ENCODE results near the gene MMP14. TPM values are rescaled to one million over a fixed set of nuclear protein-coding genes. Genes with fewer than 3 reads are reported as not detected.
A peak's percentile ranks its signal among the peaks of the same experiment; 100 is the strongest.

MMP14 gene
- total RNA-seq, 4 donors from 2014 or later: 135 to 190 (median 151) TPM

DNA sequence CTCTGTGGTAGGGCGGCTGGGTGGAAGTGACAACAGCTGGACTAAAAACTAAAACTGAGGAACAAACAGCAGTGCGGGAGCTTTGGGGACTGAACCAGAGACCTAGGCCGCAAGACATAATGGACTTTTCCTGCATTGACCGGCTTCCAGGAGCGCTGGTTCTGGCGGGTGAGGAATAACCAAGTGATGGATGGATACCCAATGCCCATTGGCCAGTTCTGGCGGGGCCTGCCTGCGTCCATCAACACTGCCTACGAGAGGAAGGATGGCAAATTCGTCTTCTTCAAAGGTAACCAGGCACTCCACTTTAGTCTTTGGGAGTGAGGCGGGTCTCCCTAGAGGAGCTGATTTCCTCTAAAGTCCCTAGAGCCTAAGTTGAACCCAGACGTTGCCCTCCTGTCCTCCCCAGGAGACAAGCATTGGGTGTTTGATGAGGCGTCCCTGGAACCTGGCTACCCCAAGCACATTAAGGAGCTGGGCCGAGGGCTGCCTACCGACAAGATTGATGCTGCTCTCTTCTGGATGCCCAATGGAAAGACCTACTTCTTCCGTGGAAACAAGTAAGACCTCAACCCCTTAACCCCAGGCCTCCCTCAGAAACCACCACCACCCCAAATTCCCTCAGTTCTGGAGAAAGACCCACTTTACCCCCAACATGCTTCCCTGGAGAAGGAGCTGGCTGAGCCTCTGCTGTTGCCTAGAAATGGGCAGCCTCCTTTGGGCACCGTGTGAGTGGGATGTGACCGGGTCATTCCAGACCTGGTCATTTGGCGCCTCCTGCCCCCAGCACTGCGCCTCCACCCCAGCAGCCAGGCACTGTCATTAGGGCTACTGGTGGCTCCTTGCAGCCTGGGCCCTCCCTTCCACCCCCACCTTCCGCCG lies 8.1 kb downstream of the MMP14 start:
- peak in 1 of 2 donors; percentile 80 for DNase-seq (ENCODE audit: low spot score in 2 of 2)
- no peak overlapping the region for H3K4me3 ChIP-seq (ENCODE audit: low read depth, poor library complexity, severe bottlenecking)
- intact Hi-C loops (cut with DNase I; ENCODE audit: low total_unique reads): no loop called here
- TF ChIP-seq, protein P1, sequence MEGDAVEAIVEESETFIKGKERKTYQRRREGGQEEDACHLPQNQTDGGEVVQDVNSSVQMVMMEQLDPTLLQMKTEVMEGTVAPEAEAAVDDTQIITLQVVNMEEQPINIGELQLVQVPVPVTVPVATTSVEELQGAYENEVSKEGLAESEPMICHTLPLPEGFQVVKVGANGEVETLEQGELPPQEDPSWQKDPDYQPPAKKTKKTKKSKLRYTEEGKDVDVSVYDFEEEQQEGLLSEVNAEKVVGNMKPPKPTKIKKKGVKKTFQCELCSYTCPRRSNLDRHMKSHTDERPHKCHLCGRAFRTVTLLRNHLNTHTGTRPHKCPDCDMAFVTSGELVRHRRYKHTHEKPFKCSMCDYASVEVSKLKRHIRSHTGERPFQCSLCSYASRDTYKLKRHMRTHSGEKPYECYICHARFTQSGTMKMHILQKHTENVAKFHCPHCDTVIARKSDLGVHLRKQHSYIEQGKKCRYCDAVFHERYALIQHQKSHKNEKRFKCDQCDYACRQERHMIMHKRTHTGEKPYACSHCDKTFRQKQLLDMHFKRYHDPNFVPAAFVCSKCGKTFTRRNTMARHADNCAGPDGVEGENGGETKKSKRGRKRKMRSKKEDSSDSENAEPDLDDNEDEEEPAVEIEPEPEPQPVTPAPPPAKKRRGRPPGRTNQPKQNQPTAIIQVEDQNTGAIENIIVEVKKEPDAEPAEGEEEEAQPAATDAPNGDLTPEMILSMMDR (IDR thresholded peaks at IDR 0.05): no peak
- no peak for TF ChIP-seq POLR2A (IDR thresholded peaks at IDR 0.05)
- 86 to 87% methylated on average over 22 of the region's 22 CpGs for WGBS, 2 donors

DNA sequence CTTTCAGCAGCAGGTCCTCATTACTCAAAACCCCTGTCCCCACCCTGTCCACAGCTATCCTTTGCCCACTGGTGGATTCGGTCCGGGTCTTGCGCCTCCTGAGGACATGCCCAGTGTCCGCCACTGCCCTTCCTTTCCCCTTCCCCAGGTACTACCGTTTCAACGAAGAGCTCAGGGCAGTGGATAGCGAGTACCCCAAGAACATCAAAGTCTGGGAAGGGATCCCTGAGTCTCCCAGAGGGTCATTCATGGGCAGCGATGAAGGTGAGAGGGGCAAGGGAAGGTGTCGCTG lies 8.7 kb downstream of the MMP14 start:
- 86 to 87% methylated on average over 9 of the region's 9 CpGs for WGBS, 2 donors
- DNase-seq (ENCODE audit: low spot score in 2 of 2): peak in 1 of 2 donors; percentile 75
- no peak for TF ChIP-seq POLR2A (IDR thresholded peaks at IDR 0.05)
- TF ChIP-seq, protein P1 (IDR thresholded peaks at IDR 0.05): no peak
- intact Hi-C loops (cut with DNase I; ENCODE audit: low total_unique reads): no loop called here
- no peak overlapping the region for H3K4me3 ChIP-seq (ENCODE audit: low read depth, poor library complexity, severe bottlenecking)

DNA sequence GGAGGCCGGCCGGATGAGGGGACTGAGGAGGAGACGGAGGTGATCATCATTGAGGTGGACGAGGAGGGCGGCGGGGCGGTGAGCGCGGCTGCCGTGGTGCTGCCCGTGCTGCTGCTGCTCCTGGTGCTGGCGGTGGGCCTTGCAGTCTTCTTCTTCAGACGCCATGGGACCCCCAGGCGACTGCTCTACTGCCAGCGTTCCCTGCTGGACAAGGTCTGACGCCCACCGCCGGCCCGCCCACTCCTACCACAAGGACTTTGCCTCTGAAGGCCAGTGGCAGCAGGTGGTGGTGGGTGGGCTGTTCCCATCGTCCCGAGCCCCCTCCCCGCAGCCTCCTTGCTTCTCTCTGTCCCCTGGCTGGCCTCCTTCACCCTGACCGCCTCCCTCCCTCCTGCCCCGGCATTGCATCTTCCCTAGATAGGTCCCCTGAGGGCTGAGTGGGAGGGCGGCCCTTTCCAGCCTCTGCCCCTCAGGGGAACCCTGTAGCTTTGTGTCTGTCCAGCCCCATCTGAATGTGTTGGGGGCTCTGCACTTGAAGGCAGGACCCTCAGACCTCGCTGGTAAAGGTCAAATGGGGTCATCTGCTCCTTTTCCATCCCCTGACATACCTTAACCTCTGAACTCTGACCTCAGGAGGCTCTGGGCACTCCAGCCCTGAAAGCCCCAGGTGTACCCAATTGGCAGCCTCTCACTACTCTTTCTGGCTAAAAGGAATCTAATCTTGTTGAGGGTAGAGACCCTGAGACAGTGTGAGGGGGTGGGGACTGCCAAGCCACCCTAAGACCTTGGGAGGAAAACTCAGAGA lies 9.6 kb downstream of the MMP14 start:
- TF ChIP-seq POLR2A (IDR thresholded peaks at IDR 0.05): no peak
- TF ChIP-seq, protein P1 (IDR thresholded peaks at IDR 0.05): no peak
- no peak overlapping the region for H3K4me3 ChIP-seq (ENCODE audit: low read depth, poor library complexity, severe bottlenecking)
- peak in 1 of 2 donors; percentile 88 for DNase-seq (ENCODE audit: low spot score in 2 of 2)
- WGBS, 2 donors: 79 to 81% methylated on average over 24 to 26 of the region's 26 CpGs
- intact Hi-C loops (cut with DNase I; ENCODE audit: low total_unique reads): no loop called here

DNA sequence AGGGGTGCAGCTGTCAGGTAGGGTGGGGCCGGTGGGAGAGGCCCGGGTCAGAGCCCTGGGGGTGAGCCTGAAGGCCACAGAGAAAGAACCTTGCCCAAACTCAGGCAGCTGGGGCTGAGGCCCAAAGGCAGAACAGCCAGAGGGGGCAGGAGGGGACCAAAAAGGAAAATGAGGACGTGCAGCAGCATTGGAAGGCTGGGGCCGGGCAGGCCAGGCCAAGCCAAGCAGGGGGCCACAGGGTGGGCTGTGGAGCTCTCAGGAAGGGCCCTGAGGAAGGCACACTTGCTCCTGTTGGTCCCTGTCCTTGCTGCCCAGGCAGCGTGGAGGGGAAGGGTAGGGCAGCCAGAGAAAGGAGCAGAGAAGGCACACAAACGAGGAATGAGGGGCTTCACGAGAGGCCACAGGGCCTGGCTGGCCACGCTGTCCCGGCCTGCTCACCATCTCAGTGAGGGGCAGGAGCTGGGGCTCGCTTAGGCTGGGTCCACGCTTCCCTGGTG lies 10.5 kb downstream of the MMP14 start:
- WGBS, 2 donors: 66 to 71% methylated on average over 11 of the region's 11 CpGs
- DNase-seq (ENCODE audit: low spot score in 2 of 2): peak in 1 of 2 donors; percentile 83
- intact Hi-C loops (cut with DNase I; ENCODE audit: low total_unique reads): no loop called here
- TF ChIP-seq POLR2A (IDR thresholded peaks at IDR 0.05): no peak
- TF ChIP-seq, protein P1 (IDR thresholded peaks at IDR 0.05): no peak
- H3K4me3 ChIP-seq (ENCODE audit: low read depth, poor library complexity, severe bottlenecking): no peak overlapping the region

DNA sequence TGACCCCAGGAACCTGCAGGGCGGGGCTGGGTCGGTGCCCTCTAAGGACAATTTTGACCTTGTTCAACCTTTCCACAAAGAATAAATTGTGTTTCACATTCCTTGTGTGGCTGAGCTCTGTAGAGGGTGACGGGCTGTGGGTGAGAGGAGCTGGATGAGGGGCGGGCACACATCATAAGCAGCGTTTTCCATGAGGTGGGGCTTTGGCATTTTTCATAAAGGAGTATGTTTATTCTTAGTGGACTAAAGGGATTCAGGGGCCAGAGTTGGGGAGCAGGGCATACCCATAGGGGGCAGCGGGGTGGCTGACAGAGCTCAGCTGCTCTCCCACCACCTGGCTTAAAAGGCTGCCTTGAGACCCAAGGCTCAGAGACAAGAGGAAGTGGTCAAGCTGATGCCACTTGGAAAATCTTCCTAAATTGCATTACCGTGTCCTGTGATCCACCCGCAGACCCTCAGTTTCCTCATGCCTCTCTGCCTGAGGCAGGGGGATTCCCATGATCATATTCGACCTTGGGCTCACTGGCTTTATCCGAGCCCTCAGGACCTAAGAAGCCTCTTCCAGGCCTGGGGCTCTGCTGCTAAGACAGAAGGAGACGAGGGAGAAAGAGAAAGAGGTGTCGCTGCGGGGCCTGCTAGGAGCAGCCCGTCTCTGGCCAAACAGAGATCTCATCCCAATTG lies 11.4 kb downstream of the MMP14 start:
- WGBS, 2 donors: 21 to 22% methylated on average over 14 of the region's 14 CpGs
- DNase-seq (ENCODE audit: low spot score in 2 of 2): peak in 1 of 2 donors; percentile 88
- TF ChIP-seq, protein P1 (IDR thresholded peaks at IDR 0.05): no peak
- TF ChIP-seq POLR2A (IDR thresholded peaks at IDR 0.05): no peak
- intact Hi-C loops (cut with DNase I; ENCODE audit: low total_unique reads): no loop called here
- H3K4me3 ChIP-seq (ENCODE audit: low read depth, poor library complexity, severe bottlenecking): no peak overlapping the region

Measured in lower leg skin (tissue), 4 donors.